H9 (cell line): ENCODE measurements around the gene VAV3. TPM values are rescaled to one million over a fixed set of nuclear protein-coding genes. Genes with fewer than 3 reads are reported as not detected.

Source experiments
- DNase-seq: peaks from one replicate; pipeline ENCODE4 v3.0.0-alpha.2; 2017
- H2AFZ ChIP-seq: one replicate; pipeline ENCODE4 v1.6.1; 2013; ENCODE audit warnings: mild to moderate bottlenecking, low read length, control low read depth, moderate library complexity
- H2AK5ac ChIP-seq: 2 replicates; pipeline ENCODE4 v1.6.1; 2013; ENCODE audit warnings: low read length, control low read depth, mixed read lengths; ENCODE audit not compliant: insufficient read length
- H2BK120ac ChIP-seq: one replicate; pipeline ENCODE4 v1.6.1; 2013; ENCODE audit warnings: low read depth, mild to moderate bottlenecking, low read length, control low read depth, inconsistent platforms; ENCODE audit not compliant: poor library complexity, severe bottlenecking
- H2BK12ac ChIP-seq: 2 replicates; pipeline ENCODE4 v1.6.1; 2013; ENCODE audit warnings: low read length, control low read depth, mixed read lengths, low read depth; ENCODE audit not compliant: insufficient read length
- H2BK15ac ChIP-seq: 2 replicates; pipeline ENCODE4 v1.6.1; 2013; ENCODE audit warnings: low read depth, low read length, control low read depth
- H2BK20ac ChIP-seq: one replicate; pipeline ENCODE4 v1.6.1; 2013; ENCODE audit warnings: low read depth, mild to moderate bottlenecking, low read length, control low read depth, inconsistent platforms; ENCODE audit not compliant: poor library complexity, severe bottlenecking
- H2BK5ac ChIP-seq: 2 replicates; pipeline ENCODE4 v1.6.1; 2013; ENCODE audit warnings: low read length, control low read depth, mixed read lengths; ENCODE audit not compliant: insufficient read length
- H3K14ac ChIP-seq: 2 replicates; pipeline ENCODE4 v1.6.1; 2013; ENCODE audit warnings: low read length, control low read depth; ENCODE audit not compliant: insufficient read depth
- H3K18ac ChIP-seq: 2 replicates; pipeline ENCODE4 v1.6.1; 2013; ENCODE audit warnings: low read depth, mild to moderate bottlenecking, mixed read lengths, low read length, control low read depth; ENCODE audit not compliant: insufficient read length
- H3K23ac ChIP-seq: 2 replicates; pipeline ENCODE4 v1.6.1; 2013; ENCODE audit warnings: low read length, control low read depth, mixed read lengths, low read depth; ENCODE audit not compliant: insufficient read length
- H3K23me2 ChIP-seq: 2 replicates; pipeline ENCODE4 v1.6.1; 2013; ENCODE audit warnings: low read depth, mild to moderate bottlenecking, mixed read lengths, low read length, control low read depth; ENCODE audit not compliant: insufficient read length, poor library complexity, severe bottlenecking
- H3K27ac ChIP-seq: 2 replicates; pipeline ENCODE4 v1.5.1; 2013; ENCODE audit warnings: low read length, control low read depth, mixed read lengths, low read depth; ENCODE audit not compliant: insufficient read length
- H3K27me3 ChIP-seq: 2 replicates; pipeline ENCODE4 v1.6.1; 2013; ENCODE audit warnings: low read length, control low read depth, inconsistent platforms; ENCODE audit not compliant: insufficient read depth
- H3K4ac ChIP-seq: 2 replicates; pipeline ENCODE4 v1.6.1; 2013; ENCODE audit warnings: low read depth, mild to moderate bottlenecking, control low read depth, inconsistent platforms, low read length, moderate library complexity
- H3K4me1 ChIP-seq: 2 replicates; pipeline ENCODE4 v1.6.1; 2013; ENCODE audit warnings: low read length, control low read depth, inconsistent platforms; ENCODE audit not compliant: insufficient read depth
- H3K4me2 ChIP-seq: 2 replicates; pipeline ENCODE4 v1.6.1; 2013; ENCODE audit warnings: low read length, control low read depth, mixed read lengths; ENCODE audit not compliant: insufficient read length, insufficient read depth
- H3K56ac ChIP-seq: 2 replicates; pipeline ENCODE4 v1.6.1; 2013; ENCODE audit warnings: low read depth, mild to moderate bottlenecking, mixed read lengths, low read length, control low read depth; ENCODE audit not compliant: insufficient read length
- H3K79me1 ChIP-seq: 2 replicates; pipeline ENCODE4 v1.6.1; 2013; ENCODE audit warnings: low read depth, mild to moderate bottlenecking, moderate library complexity, low read length, control low read depth, inconsistent platforms; ENCODE audit not compliant: insufficient read depth, poor library complexity, severe bottlenecking
- H3K79me2 ChIP-seq: 2 replicates; pipeline ENCODE4 v1.6.1; 2013; ENCODE audit warnings: low read length, control low read depth, inconsistent platforms; ENCODE audit not compliant: insufficient read depth
- H3K9ac ChIP-seq: 2 replicates; pipeline ENCODE4 v1.6.1; 2013; ENCODE audit warnings: low read length, control low read depth, mixed read lengths; ENCODE audit not compliant: insufficient read length; ENCODE audit errors: extremely low read depth
- H3K9me3 ChIP-seq: one replicate; pipeline ENCODE4 v1.6.1; 2013; ENCODE audit warnings: low read depth, low read length, inconsistent platforms; ENCODE audit not compliant: control insufficient read depth
- H3T11ph ChIP-seq: one replicate; pipeline ENCODE4 v1.6.1; 2013; ENCODE audit warnings: mild to moderate bottlenecking, low read length, control low read depth, inconsistent platforms
- H4K20me1 ChIP-seq: one replicate; pipeline ENCODE4 v1.6.1; 2013; ENCODE audit not compliant: control insufficient read depth, insufficient read length, insufficient read depth
- H4K5ac ChIP-seq: 2 replicates; pipeline ENCODE4 v1.6.1; 2013; ENCODE audit warnings: low read depth, mild to moderate bottlenecking, mixed read lengths, low read length, control low read depth; ENCODE audit not compliant: insufficient read length
- H4K8ac ChIP-seq: replicated peaks from 2 replicates; pipeline ENCODE4 v1.6.1; 2013; ENCODE audit warnings: low read length, control low read depth, mixed read lengths, low read depth; ENCODE audit not compliant: insufficient read length
- H4K91ac ChIP-seq: 2 replicates; pipeline ENCODE4 v1.6.1; 2013; ENCODE audit warnings: low read depth, mild to moderate bottlenecking, moderate library complexity, mixed read lengths, low read length, control low read depth; ENCODE audit not compliant: insufficient read length
- H3K27ac Mint-ChIP-seq, 3 experiments: 2 replicates in 2 of 3; 3 replicates in 1 of 3; pipeline ENCODE4 v1.8.0; 2020 to 2021; ENCODE audit warnings: mixed read lengths in 3 of 3, mild to moderate bottlenecking in 1 of 3, moderate library complexity in 1 of 3
- H3K27me3 Mint-ChIP-seq: 2 replicates; pipeline ENCODE4 v1.8.0; 2021; ENCODE audit warnings: low read depth, mild to moderate bottlenecking, moderate library complexity, mixed read lengths
- H3K36me3 Mint-ChIP-seq, 3 experiments: 2 replicates in 2 of 3; 3 replicates in 1 of 3; pipeline ENCODE4 v1.8.0; 2020 to 2021; ENCODE audit warnings: low read depth in 3 of 3, mixed read lengths in 3 of 3; ENCODE audit not compliant: insufficient read depth in 1 of 3
- H3K4me1 Mint-ChIP-seq, 2 experiments: 2 replicates each; pipeline ENCODE4 v1.8.0; 2020; ENCODE audit warnings: mixed read lengths in 2 of 2
- H3K4me3 Mint-ChIP-seq, 2 experiments: 2 replicates in 1 of 2; 3 replicates in 1 of 2; pipeline ENCODE4 v1.8.0; 2020 to 2021; ENCODE audit warnings: mild to moderate bottlenecking in 2 of 2, mixed read lengths in 2 of 2, moderate library complexity in 1 of 2
- H3K9me3 Mint-ChIP-seq, 2 experiments: 2 replicates in 1 of 2; 3 replicates in 1 of 2; pipeline ENCODE4 v1.8.0; 2020; ENCODE audit warnings: mild to moderate bottlenecking in 2 of 2, mixed read lengths in 2 of 2, moderate library complexity in 1 of 2
- WGBS: extraction: QIAGEN DNeasy Blood & Tissue Kit; methylation state at CpG from one replicate; pipeline ENCODE4 v1.1.7; 2013; ENCODE audit warnings: missing lambda C conversion rate, low lambda C conversion rate, mixed read lengths; ENCODE audit not compliant: insufficient read length; ENCODE audit errors: extremely low coverage; 5-methylcytosine and 5-hydroxymethylcytosine counted together
- total RNA-seq: library from RNA; stranded (reverse); gene quantifications from 2 replicates; pipeline ENCODE4 v1.2.1, GENCODE V29; 2021
- TF ChIP-seq, protein P1 (sequence below): fragments of 200-600 bp; sonication (generic); conservative IDR thresholded peaks from 3 replicates; pipeline ENCODE4 v1.8.0; 2021; ENCODE audit warnings: antibody characterized with exemption, mild to moderate bottlenecking

The VAV3 gene
- total RNA-seq, 1 experiment from 2014 or later = 5.1 TPM

DNA sequence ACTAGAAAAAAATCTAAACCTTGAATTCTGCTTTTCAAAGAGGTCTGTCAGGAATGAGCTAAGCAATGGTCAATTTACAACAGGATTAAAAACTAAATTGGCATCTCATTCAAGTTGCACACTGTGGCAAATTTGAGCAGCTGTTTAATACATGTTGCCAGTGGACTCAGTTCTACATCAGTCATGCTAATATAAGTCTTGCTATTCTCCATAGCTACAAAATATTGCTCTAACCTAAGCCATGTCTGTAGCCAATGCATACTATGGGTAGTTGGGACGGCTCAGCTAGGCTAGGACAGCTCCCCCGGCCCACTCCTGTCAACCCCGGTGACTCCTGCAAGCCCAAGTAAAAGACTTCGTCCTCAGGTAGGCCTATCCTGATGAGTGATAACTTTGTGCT lies 10.9 kb upstream of the VAV3 start:
- Mint-ChIP-seq H3K36me3 (no peaks in the 10 kb centered on the region), H3K27ac (no peak overlapping the region), H3K27me3 (no peaks in the 10 kb centered on the region), H3K4me3 (no peak overlapping the region), H3K4me1 (peaks cover 2 to 3% of the 10 kb centered on the region in 2 experiments; a peak in 1 of 4 replicates), H3K9me3 (no peaks in the 10 kb centered on the region)
- Histone ChIP-seq H4K20me1 (no peaks in the 10 kb centered on the region), H3K27ac (no peak overlapping the region), H3K14ac (no peak overlapping the region), H3K23ac (no peak overlapping the region), H2BK5ac (no peak overlapping the region), H3K18ac (no peak overlapping the region), H3K79me1 (no peaks in the 10 kb centered on the region), H3K9ac (no peak overlapping the region), H4K91ac (no peak overlapping the region), H3K79me2 (no peaks in the 10 kb centered on the region), H3K4me1 (no peaks in the 10 kb centered on the region), H4K5ac (no peak overlapping the region), H4K8ac (no peak overlapping the region), H3K27me3 (no peaks in the 10 kb centered on the region), H2AK5ac (no peak overlapping the region), H3K4me2 (no peak overlapping the region), H3K23me2 (no peaks in the 10 kb centered on the region), H3T11ph (no peak overlapping the region), H2BK20ac (no peak overlapping the region), H3K56ac (no peak overlapping the region), H2BK15ac (no peak overlapping the region), H2BK120ac (no peak overlapping the region), H2AFZ (no peak overlapping the region), H2BK12ac (no peak overlapping the region), H3K4ac (no peak overlapping the region), H3K9me3 (no peaks in the 10 kb centered on the region)
- no peak for DNase-seq
- no CpG with 5 or more reads among the region's 4 CpGs for WGBS
- TF ChIP-seq, protein P1, sequence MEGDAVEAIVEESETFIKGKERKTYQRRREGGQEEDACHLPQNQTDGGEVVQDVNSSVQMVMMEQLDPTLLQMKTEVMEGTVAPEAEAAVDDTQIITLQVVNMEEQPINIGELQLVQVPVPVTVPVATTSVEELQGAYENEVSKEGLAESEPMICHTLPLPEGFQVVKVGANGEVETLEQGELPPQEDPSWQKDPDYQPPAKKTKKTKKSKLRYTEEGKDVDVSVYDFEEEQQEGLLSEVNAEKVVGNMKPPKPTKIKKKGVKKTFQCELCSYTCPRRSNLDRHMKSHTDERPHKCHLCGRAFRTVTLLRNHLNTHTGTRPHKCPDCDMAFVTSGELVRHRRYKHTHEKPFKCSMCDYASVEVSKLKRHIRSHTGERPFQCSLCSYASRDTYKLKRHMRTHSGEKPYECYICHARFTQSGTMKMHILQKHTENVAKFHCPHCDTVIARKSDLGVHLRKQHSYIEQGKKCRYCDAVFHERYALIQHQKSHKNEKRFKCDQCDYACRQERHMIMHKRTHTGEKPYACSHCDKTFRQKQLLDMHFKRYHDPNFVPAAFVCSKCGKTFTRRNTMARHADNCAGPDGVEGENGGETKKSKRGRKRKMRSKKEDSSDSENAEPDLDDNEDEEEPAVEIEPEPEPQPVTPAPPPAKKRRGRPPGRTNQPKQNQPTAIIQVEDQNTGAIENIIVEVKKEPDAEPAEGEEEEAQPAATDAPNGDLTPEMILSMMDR = no peak
